GM18526 (cell line): ENCODE data around the gene FUT9.

Source experiments
- POLR2A ChIP-seq: IDR thresholded peaks from 3 replicates; pipeline ENCODE4 v1.6.1; 2011; ENCODE audit not compliant: insufficient read length; ENCODE audit errors: extremely low read depth

The FUT9 gene

GRCh38 chr6:96196633-96197032 lies 180.9 kb downstream of the FUT9 start:
- no peak for TF ChIP-seq POLR2A

GRCh38 chr6:96197241-96197640 lies 181.5 kb downstream of the FUT9 start:
- no peak for TF ChIP-seq POLR2A

GRCh38 chr6:96202571-96202970 lies 186.8 kb downstream of the FUT9 start:
- no peak for TF ChIP-seq POLR2A

- TF ChIP-seq POLR2A = no peak
Observed at GRCh38 chr6:96211341-96211740, 195.6 kb downstream of the FUT9 start.

GRCh38 chr6:96212066-96212465 lies 196.3 kb downstream of the FUT9 start:
- TF ChIP-seq POLR2A = no peak

GRCh38 chr6:96213784-96214183 lies 198.0 kb downstream of the FUT9 start:
- no peak for TF ChIP-seq POLR2A

- no peak for TF ChIP-seq POLR2A
Observed at GRCh38 chr6:96223695-96224094, 207.9 kb downstream of the FUT9 start.

- no peak for TF ChIP-seq POLR2A
Observed at GRCh38 chr6:96227135-96227534, 211.4 kb downstream of the FUT9 start.

GRCh38 chr6:96234444-96234843 lies 218.7 kb downstream of the FUT9 start:
- no peak for TF ChIP-seq POLR2A

- no peak for TF ChIP-seq POLR2A
Observed at GRCh38 chr6:96235927-96236326, 220.2 kb downstream of the FUT9 start.

- no peak for TF ChIP-seq POLR2A
Observed at GRCh38 chr6:96236471-96236870, 220.7 kb downstream of the FUT9 start.

GRCh38 chr6:96237638-96238347 lies 222.0 kb downstream of the FUT9 start:
- TF ChIP-seq POLR2A = no peak

- TF ChIP-seq POLR2A = no peak
Observed at GRCh38 chr6:96246563-96246962, 230.8 kb downstream of the FUT9 start.

- no peak for TF ChIP-seq POLR2A
Observed at GRCh38 chr6:96249755-96250154, 234.0 kb downstream of the FUT9 start.

- no peak for TF ChIP-seq POLR2A
Observed at GRCh38 chr6:96257751-96258150, 242.0 kb downstream of the FUT9 start.
